LNCAP (cell line): Measurements from ENCODE around the gene CRYBG1.

Source experiments
- CTCF ChIP-seq: fragments of 450-650 bp; IDR thresholded peaks from 2 replicates; pipeline ENCODE4 v1.5.1; 2017; ENCODE audit warnings: mild to moderate bottlenecking

CRYBG1 gene

DNA sequence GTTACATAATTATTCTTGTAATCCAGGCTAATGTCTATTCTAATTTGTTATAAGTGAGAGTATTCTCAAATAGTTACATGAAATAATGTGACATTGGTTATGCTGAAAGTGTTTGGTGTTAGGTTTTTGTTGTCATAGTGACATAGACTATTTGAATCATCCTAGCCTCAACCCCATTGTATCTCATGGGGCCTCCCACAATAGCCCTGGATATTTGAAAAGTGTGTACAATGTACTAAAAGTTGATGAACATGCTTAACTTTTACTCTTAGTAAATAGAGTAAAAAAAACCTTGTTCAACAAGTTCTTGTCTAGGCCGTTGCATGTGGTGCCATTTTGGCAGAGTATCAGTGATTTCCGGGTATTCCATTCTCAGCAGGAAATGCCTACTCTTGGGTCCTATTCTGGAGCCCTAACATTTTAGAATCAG is 185.8 kb downstream of the CRYBG1 start:
- no peak for TF ChIP-seq CTCF

- TF ChIP-seq CTCF, result no peak
Measured at GRCh38 chr6:106546691-106547414, 186.3 kb downstream of the CRYBG1 start.

- TF ChIP-seq CTCF, result no peak
Measured at GRCh38 chr6:106547601-106548453, 187.3 kb downstream of the CRYBG1 start.

DNA sequence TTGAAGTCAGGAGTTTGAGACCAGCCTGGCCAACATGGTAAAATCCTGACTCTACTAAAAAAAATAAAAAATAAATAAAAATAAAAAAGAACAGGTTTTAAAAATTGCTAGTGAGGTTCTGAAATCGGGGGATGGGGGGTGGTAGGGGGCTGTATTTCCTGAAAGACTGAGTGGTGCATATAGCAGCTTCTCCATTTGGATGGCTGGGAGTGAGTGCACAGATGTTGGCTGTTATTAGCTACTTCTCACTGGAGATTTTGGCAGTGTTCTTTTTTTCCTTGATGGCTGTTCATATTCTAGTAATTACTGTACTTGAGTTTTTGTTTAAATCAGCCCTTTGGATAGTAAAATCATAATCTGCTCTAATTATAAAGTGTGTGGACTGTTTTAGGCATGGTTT is 189.0 kb downstream of the CRYBG1 start:
- no peak for TF ChIP-seq CTCF

- TF ChIP-seq CTCF, result no peak
Measured at GRCh38 chr6:106551155-106551554, 190.6 kb downstream of the CRYBG1 start.

- no peak for TF ChIP-seq CTCF
Measured at GRCh38 chr6:106553440-106553839, 192.9 kb downstream of the CRYBG1 start.

- TF ChIP-seq CTCF, result no peak
Measured at GRCh38 chr6:106555767-106556166, 195.2 kb downstream of the CRYBG1 start.
